ENCODE measurements around the gene PRDM12. TPM values are rescaled to one million over a fixed set of nuclear protein-coding genes. Genes with fewer than 3 reads are reported as not detected.

The PRDM12 gene
- total and polyA plus RNA-seq, 2 experiments from 2014 or later, result 0.11 TPM; not detected in 1

- TF ChIP-seq ETS1 (IDR thresholded peaks at IDR 0.05) (no peak), ZNF331 (CRISPR knock-in tag; IDR thresholded peaks at IDR 0.05; ENCODE audit: low read depth) (no peak)
Measured at GRCh38 chr9:130634801-130635200, 29.6 kb upstream of the PRDM12 start (continued).

- H3K9me2 ChIP-seq (ENCODE audit: insufficient read depth), result no peaks in the 10 kb centered on the region
- TF ChIP-seq CTCF (conservative IDR thresholded peaks at IDR 0.05; ENCODE audit: low read depth in 2 of 2) (no peak), POLR2AphosphoS5 (IDR thresholded peaks at IDR 0.05; ENCODE audit: low read depth) (no peak), EZH2 (IDR thresholded peaks at IDR 0.05; ENCODE audit: low read depth, unreplicated experiment) (no peak)
- TF ChIP-seq, protein P1, sequence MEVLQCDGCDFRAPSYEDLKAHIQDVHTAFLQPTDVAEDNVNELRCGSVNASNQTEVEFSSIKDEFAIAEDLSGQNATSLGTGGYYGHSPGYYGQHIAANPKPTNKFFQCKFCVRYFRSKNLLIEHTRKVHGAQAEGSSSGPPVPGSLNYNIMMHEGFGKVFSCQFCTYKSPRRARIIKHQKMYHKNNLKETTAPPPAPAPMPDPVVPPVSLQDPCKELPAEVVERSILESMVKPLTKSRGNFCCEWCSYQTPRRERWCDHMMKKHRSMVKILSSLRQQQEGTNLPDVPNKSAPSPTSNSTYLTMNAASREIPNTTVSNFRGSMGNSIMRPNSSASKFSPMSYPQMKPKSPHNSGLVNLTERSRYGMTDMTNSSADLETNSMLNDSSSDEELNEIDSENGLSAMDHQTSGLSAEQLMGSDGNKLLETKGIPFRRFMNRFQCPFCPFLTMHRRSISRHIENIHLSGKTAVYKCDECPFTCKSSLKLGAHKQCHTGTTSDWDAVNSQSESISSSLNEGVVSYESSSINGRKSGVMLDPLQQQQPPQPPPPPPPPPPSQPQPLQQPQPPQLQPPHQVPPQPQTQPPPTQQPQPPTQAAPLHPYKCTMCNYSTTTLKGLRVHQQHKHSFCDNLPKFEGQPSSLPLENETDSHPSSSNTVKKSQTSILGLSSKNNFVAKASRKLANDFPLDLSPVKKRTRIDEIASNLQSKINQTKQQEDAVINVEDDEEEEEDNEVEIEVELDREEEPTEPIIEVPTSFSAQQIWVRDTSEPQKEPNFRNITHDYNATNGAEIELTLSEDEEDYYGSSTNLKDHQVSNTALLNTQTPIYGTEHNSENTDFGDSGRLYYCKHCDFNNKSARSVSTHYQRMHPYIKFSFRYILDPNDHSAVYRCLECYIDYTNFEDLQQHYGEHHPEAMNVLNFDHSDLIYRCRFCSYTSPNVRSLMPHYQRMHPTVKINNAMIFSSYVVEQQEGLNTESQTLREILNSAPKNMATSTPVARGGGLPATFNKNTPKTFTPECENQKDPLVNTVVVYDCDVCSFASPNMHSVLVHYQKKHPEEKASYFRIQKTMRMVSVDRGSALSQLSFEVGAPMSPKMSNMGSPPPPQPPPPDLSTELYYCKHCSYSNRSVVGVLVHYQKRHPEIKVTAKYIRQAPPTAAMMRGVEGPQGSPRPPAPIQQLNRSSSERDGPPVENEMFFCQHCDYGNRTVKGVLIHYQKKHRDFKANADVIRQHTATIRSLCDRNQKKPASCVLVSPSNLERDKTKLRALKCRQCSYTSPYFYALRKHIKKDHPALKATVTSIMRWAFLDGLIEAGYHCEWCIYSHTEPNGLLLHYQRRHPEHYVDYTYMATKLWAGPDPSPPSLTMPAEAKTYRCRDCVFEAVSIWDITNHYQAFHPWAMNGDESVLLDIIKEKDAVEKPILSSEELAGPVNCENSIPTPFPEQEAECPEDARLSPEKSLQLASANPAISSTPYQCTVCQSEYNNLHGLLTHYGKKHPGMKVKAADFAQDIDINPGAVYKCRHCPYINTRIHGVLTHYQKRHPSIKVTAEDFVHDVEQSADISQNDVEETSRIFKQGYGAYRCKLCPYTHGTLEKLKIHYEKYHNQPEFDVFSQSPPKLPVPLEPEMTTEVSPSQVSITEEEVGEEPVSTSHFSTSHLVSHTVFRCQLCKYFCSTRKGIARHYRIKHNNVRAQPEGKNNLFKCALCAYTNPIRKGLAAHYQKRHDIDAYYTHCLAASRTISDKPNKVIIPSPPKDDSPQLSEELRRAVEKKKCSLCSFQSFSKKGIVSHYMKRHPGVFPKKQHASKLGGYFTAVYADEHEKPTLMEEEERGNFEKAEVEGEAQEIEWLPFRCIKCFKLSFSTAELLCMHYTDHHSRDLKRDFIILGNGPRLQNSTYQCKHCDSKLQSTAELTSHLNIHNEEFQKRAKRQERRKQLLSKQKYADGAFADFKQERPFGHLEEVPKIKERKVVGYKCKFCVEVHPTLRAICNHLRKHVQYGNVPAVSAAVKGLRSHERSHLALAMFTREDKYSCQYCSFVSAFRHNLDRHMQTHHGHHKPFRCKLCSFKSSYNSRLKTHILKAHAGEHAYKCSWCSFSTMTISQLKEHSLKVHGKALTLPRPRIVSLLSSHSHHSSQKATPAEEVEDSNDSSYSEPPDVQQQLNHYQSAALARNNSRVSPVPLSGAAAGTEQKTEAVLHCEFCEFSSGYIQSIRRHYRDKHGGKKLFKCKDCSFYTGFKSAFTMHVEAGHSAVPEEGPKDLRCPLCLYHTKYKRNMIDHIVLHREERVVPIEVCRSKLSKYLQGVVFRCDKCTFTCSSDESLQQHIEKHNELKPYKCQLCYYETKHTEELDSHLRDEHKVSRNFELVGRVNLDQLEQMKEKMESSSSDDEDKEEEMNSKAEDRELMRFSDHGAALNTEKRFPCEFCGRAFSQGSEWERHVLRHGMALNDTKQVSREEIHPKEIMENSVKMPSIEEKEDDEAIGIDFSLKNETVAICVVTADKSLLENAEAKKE (CRISPR knock-in tag; IDR thresholded peaks at IDR 0.05), result no peak
- ATAC-seq (no peak), DNase-seq (ENCODE audit: low spot score) (no peak)
- H4K20me1 ChIP-seq (replicated peaks; ENCODE audit: insufficient read depth), result peaks cover 3% of the 10 kb centered on the region; the same call in 1 of the 2 replicates
- H3K36me3 ChIP-seq (ENCODE audit: insufficient read depth), result peaks cover 10% of the 10 kb centered on the region
- peaks cover 49% of the 10 kb centered on the region for H3K36me3 Mint-ChIP-seq (ENCODE audit: low read depth)
- H3K27me3 ChIP-seq (ENCODE audit: insufficient read depth), result no peaks in the 10 kb centered on the region
- no peak overlapping the region for H3K4me3 ChIP-seq
- H3K4me1 ChIP-seq (ENCODE audit: insufficient read depth), result peaks cover 20% of the 10 kb centered on the region
- no peak overlapping the region for H3K4me3 Mint-ChIP-seq
- no peak overlapping the region for H2AFZ ChIP-seq
- H3K27me3 Mint-ChIP-seq (ENCODE audit: insufficient read depth, low read depth, poor library complexity), result peaks cover 15% of the 10 kb centered on the region
- H3K9me3 Mint-ChIP-seq, result no peaks in the 10 kb centered on the region
- 0 out of 2 replicates have a peak, but pooled peaks cover 6% of the 10 kb centered on the region for H3F3A ChIP-seq (replicated peaks; ENCODE audit: low read depth)
- H3K4me1 Mint-ChIP-seq, result peaks cover 23% of the 10 kb centered on the region
- no peak overlapping the region for H3K27ac ChIP-seq (ENCODE audit: low read depth)
- no peaks in the 10 kb centered on the region for H3K79me2 ChIP-seq (replicated peaks; ENCODE audit: insufficient read depth)
- no peak overlapping the region for H3K4me2 ChIP-seq
- no peak overlapping the region; the same call in 1 of the 2 replicates for H3K27ac Mint-ChIP-seq
Measured at GRCh38 chr9:130635306-130635705, 29.1 kb upstream of the PRDM12 start.

Measured in GM23338 (cell line).